NAMALWA (cell line): ENCODE measurements around the gene ACADVL.

Source experiments
- DNase-seq: peaks from one replicate; pipeline ENCODE4 v3.0.0-alpha.2; 2015; ENCODE audit warnings: low spot score

Gene ACADVL

DNA sequence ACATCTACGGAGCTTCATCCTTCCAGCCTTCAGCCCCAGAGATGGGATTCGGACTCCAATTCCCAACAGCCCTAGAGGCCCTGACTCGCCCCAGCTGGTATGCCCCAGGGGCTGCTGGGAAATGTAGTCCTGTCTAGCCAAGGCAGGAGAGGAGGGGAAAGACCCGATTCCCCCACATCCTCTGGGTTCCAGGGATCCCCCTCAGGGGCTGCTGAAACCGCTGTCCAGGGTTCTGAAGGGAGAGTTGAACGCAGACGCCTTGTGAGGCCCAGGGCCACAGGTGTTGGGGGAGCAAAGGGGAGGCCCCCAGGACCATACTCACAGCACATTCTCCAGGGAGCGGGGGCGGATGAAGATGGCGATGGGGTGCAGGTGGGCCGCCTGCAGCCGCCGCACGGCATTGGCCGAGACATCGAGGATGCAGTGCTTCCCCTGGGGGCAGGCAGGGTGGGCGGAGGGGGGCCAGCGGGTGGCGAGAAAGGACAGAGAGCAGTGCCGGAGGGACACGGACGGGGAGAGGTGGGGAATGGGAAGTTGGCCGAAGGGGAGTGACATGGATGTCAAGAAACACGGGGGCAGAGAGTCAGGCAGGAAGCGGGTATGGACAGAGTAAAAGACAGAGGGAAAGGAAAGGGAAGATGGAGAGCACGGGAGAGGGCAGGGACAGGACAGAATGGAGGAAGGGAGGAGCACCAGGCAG lies 28.0 kb upstream of the ACADVL start:
- peak; percentile 22 for DNase-seq

GRCh38 chr17:7192271-7192937 lies 27.3 kb upstream of the ACADVL start:
- DNase-seq: no peak

DNA sequence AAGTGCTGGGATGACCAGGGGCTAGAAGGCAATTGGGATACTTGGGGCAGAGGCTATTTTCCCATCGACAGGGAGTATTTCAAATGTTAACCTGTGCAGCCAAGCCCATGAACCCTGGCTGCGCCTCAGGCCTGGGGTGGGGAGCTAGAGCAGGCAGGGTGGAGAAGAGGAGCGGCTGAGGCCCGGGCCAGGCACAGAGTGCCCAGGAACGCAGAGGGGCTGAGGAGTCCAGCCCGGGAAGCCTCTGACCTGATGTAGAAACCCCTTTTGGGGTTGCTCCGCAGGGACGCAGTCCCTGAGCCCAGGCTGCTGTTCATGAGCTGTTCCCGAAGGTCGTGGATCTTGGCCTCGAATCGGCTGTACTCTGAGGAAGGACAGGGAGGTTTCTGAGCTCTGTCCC lies 23.8 kb upstream of the ACADVL start:
- no peak for DNase-seq

GRCh38 chr17:7196651-7197401 lies 22.9 kb upstream of the ACADVL start:
- no peak for DNase-seq

- DNase-seq: no peak
Observed at GRCh38 chr17:7203391-7203790, 16.3 kb upstream of the ACADVL start.

GRCh38 chr17:7204336-7204735 lies 15.4 kb upstream of the ACADVL start:
- DNase-seq: no peak

DNA sequence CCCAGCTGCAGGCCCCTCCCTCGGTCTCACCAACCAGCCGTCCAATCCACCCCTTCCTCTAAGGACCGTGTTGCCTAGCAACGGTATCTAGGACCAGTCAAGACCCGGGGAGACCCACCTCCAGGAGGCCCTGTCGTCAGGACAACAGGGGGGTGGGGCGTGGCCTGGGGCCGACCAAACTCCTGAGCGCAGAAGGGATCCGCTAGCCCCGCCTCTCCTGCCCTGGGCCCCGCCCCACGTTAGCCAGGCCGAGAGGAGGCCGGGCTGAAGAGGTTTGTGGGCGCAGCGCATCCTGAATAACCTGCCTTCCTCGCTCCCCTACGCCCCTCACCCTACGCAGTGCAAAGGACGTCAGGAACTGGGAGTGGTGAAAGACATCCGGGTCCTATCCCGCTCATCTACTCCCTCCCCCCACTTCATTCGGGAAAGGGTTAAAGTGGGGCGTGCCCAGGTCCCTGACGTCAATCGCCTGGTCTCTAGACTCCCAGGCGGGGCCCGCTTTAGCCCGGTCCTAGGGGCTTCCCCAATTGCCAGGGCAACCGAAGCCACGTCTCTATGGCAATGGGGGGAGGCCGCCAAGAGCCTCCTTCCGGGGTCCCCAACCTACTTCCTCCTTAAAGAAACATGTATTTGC lies 14.8 kb upstream of the ACADVL start:
- DNase-seq: peak; percentile 93

DNA sequence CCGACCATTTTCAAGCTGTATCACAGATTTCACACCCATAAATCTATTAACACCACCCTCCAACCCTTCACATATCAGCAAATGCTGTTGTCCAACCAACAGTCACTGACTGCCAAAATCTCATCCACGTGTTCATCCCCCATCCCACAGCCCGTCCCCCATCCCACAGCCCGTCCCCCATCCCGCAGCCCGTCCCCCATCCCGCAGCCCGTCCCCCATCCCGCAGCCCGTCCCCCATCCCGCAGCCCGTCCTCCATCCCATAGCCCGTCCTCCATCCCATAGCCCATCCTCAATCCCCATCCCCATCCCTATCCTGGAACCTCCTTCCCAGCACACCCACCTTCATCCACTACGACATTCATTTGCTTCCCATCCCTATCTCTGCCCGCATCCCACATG lies 14.2 kb upstream of the ACADVL start:
- DNase-seq: no peak

DNA sequence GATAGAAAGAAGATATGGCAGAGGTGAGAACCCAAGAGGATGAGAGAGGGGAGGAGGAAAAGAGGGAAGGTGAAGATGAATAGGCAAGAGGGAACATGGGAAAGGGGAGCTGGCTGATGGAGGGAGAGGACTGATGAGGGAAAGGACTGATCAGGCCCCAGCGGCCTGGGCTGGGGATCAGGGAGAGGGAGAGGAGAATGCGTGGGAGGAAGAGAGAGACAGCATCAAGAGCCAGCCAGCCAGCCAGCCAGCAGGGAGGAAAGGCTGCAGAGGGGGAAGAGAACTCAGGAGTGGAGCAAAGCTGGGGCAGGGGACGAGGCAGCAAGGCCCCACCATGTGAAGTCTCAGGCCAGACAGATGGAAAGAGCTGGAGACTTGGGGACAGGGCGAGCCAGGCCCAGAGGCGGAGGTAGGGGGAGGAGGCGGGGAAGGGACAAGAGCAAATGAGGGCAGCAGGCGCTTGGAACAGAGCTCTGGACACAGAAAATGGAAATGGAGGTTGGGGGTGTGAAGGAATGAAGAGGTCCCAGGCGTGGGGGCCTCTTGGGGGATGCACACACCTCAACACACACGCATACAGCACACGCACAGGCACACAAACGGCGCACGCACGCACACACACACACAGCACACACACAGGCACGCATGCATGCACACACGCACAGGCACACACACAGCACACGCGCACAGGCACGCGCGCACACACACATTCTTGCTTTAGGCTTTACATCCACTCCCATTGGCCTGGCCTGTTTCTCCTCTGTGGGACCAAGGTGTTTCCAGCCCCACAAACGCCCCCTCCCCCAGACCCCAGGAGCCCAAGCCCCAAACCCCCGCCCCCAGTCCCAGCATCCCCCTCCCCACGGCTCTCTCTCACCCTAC lies 12.4 kb upstream of the ACADVL start:
- DNase-seq: no peak

DNA sequence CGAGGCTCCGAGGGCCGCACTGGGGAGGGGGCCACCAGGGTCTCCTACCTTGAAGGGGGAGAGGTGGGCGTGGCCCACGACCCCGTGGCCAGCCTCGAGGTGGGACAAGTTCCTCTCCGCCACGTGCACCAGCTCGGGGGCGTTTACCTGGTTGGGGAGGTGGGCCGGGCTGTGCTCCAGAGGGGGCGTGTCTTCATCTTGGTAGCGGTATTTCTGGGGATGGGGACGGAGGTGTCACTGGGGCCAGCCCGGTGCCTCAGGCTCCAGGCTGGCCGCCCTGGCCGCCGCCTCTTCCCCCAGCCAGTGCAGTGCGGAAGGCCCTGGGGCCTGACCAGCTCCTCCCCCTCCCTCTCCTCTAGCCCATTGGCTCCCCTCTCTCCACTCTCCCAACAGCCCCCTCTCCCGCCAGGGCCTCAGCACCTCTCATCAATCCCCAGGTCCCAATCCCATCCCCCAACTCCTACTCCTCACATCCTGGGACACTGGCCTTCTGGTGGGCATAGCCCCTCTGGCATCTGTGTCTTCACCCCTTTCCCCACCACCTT lies 11.6 kb upstream of the ACADVL start:
- DNase-seq: no peak

DNA sequence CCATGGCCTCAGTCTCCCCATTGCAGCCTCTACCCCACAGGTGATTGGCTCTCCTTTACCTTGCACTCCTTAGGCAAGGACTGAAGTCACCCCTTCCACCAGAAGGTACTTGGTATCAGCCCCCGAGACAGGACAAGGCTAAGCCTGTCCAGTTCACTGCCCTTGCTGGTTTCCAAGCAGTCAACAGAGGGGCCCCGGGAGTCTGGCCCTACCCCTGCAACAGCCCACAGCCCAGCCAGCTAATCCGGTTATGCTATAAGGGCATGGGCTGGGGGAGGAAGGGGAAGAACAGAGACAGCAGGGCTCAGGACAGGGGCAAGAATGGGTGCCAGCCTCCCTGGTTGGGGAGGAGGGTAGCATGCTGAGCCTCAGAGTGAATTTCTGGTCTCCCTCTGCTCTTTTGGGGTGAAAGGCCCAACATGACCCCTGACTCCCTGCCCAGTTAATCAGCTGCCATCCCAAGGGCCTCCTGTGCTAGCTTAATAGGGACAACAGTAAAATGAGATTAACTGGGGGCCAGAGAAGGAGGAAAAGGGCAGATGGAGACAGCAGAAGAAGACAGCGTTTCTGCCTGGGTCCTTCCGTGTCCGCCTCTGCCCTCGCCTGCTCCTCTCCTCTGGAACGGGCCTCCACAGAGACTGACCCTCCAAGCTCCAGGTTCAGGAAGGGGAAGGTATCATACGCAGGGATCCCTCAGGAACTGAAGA lies 10.8 kb upstream of the ACADVL start:
- DNase-seq: no peak

- no peak for DNase-seq
Observed at GRCh38 chr17:7211491-7212273, 8.1 kb upstream of the ACADVL start.

DNA sequence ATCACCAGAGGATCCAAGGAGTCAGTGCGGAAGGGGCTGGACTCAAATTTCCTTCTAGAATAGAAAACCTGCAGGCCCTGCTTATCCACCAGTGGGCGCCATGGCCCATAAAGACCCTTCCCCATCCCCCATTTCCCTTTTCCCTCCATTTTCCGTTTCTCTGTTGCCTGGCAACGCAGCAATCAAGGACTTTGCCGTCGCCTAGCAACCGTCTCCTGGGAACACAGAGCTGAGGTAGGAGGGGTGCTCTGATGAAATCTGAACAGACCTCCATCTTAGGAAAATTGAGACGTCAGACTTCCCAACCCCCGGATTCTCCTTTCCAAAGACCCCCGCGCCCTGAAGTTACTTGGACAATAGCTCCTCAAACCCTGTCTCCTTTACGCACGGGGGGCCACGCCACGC lies 5.8 kb upstream of the ACADVL start:
- peak; percentile 81 for DNase-seq

GRCh38 chr17:7214300-7215135 lies 5.2 kb upstream of the ACADVL start:
- peak; percentile 96 for DNase-seq

- no peak for DNase-seq
Observed at GRCh38 chr17:7215136-7215638, 4.6 kb upstream of the ACADVL start.

DNA sequence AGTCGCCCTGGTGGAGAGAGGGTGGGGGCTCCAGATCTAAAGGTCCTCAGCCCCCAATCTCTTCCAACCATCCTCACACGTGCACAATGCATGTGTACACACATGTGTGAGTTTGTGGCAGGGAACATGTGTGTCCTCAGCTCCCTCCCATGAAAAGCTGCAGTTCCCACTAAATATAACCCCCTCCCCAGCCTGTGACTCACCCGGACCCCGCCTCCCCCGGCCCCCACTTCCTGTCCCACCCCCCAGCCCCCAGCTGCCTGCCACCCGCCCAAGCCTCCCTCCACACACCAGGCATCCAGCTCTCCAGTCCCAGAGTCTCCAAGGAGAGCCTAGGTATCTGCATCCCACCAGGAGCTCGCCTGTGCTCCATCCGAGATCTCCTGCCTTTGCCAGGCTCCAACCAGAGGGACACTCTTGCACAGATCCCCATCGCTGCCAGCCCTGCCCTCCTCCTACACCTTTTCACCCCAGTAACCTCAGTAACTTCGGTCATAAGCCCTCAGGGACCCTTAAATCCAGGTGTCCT lies 4.0 kb upstream of the ACADVL start:
- peak; percentile 26 for DNase-seq

- DNase-seq: no peak
Observed at GRCh38 chr17:7216242-7217112, 3.3 kb upstream of the ACADVL start.
